Measurements from ENCODE around the gene KBTBD7. TPM values are rescaled to one million over a fixed set of nuclear protein-coding genes. Genes with fewer than 3 reads are reported as not detected.

Gene KBTBD7
- total and polyA plus RNA-seq, 9 of the 15 experiments (the other 6 are each of a cell fraction or from before 2014, with no cell fraction given) = 1.8 to 4.4 (median 3.3) TPM

- TF ChIP-seq, protein P1, sequence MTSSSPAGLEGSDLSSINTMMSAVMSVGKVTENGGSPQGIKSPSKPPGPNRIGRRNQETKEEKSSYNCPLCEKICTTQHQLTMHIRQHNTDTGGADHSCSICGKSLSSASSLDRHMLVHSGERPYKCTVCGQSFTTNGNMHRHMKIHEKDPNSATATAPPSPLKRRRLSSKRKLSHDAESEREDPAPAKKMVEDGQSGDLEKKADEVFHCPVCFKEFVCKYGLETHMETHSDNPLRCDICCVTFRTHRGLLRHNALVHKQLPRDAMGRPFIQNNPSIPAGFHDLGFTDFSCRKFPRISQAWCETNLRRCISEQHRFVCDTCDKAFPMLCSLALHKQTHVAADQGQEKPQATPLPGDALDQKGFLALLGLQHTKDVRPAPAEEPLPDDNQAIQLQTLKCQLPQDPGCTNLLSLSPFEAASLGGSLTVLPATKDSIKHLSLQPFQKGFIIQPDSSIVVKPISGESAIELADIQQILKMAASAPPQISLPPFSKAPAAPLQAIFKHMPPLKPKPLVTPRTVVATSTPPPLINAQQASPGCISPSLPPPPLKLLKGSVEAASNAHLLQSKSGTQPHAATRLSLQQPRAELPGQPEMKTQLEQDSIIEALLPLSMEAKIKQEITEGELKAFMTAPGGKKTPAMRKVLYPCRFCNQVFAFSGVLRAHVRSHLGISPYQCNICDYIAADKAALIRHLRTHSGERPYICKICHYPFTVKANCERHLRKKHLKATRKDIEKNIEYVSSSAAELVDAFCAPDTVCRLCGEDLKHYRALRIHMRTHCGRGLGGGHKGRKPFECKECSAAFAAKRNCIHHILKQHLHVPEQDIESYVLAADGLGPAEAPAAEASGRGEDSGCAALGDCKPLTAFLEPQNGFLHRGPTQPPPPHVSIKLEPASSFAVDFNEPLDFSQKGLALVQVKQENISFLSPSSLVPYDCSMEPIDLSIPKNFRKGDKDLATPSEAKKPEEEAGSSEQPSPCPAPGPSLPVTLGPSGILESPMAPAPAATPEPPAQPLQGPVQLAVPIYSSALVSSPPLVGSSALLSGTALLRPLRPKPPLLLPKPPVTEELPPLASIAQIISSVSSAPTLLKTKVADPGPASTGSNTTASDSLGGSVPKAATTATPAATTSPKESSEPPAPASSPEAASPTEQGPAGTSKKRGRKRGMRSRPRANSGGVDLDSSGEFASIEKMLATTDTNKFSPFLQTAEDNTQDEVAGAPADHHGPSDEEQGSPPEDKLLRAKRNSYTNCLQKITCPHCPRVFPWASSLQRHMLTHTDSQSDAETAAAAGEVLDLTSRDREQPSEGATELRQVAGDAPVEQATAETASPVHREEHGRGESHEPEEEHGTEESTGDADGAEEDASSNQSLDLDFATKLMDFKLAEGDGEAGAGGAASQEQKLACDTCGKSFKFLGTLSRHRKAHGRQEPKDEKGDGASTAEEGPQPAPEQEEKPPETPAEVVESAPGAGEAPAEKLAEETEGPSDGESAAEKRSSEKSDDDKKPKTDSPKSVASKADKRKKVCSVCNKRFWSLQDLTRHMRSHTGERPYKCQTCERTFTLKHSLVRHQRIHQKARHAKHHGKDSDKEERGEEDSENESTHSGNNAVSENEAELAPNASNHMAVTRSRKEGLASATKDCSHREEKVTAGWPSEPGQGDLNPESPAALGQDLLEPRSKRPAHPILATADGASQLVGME (CRISPR knock-in tag; IDR thresholded peaks at IDR 0.05) = no peak
- TF ChIP-seq MECOM (CRISPR knock-in tag; IDR thresholded peaks at IDR 0.05) = no peak
- TF ChIP-seq HBP1 (CRISPR knock-in tag; IDR thresholded peaks at IDR 0.05) = no peak
- no peak for TF ChIP-seq KAT2B (IDR thresholded peaks at IDR 0.05; ENCODE audit: low read depth, low read length)
- TF ChIP-seq SAFB2 (IDR thresholded peaks at IDR 0.05; ENCODE audit: borderline replicate concordance, low read depth, low read length, severe bottlenecking) = no peak
Observed at GRCh38 chr13:41152005-41152404, 42.4 kb downstream of the KBTBD7 start (continued).
